ENCODE data around the gene DMRTC2.

Gene DMRTC2

DNA sequence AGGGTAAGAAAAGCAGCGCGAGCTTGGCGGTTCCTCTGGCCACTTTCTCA lies at the start of gene DMRTC2:
TSS of gene DMRTC2 (plus strand) at position 42 of the 50 bp plus-strand sequence. CDS start 2,387 bp downstream, outside the sequence.
- peaks cover 10% of the 10 kb centered on the region; the same call in 1 of the 2 replicates for H3K9me3 ChIP-seq
- H3K4me2 ChIP-seq: no peak within 1 kb of the TSS
- no peaks in the 10 kb centered on the region for H3K4me1 ChIP-seq
- H3K36me3 ChIP-seq: no peaks in the 10 kb centered on the region
- no peak within 1 kb of the TSS for H3K4me3 ChIP-seq
- TF ChIP-seq Cebpa-rat (IDR thresholded peaks at IDR 0.05): no peak
- no peak within 1 kb of the TSS for H3K27ac ChIP-seq
- H3K9ac ChIP-seq: no peak within 1 kb of the TSS
- H4K20me1 ChIP-seq: no peaks in the 10 kb centered on the region
- H3K27me3 ChIP-seq: no peaks in the 10 kb centered on the region

GRCh38 chr19:41796362-41796761 lies 48.5 kb upstream of the DMRTC2 start, which contains the start of gene CEACAM3:
TSS of gene CEACAM3 (plus strand) at chr19:41796587. CDS start at chr19:41796678, 91 bp downstream.
- Histone ChIP-seq H3K27ac (no peak within 1 kb of the TSS), H3K4me1 (peaks cover 42% of the 10 kb centered on the region), H3K4me2 (no peak within 1 kb of the TSS), H3K9ac (peak within 1 kb of the TSS; percentile 7; the same call in 1 of the 2 replicates), H4K20me1 (no peaks in the 10 kb centered on the region), H3K36me3 (no peaks in the 10 kb centered on the region), H3K9me3 (peaks cover 10% of the 10 kb centered on the region), H3K4me3 (no peak within 1 kb of the TSS), H3K27me3 (no peaks in the 10 kb centered on the region)
- no peak for TF ChIP-seq Cebpa-rat (IDR thresholded peaks at IDR 0.05)

DNA sequence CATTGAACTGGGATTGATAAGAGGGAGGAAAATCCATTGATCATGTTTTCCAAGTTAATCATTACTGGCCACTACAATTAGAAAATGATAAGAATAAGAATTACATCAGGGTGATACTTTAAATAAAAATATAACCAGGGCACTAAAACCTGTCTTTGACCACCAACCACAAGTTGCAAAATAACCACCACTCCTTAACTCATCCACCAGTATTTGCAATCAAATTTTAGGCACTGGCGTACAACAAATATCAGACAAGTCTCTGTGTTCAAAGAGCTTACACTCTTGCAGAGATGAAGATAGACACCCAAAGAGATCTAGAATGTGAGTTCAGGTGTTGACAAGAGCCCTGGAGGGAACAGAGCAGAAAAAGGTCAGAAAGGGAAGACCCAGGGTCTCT lies 47.9 kb upstream of the DMRTC2 start:
- Histone ChIP-seq H4K20me1 (no peaks in the 10 kb centered on the region), H3K27ac (no peak overlapping the region), H3K4me1 (peaks cover 47% of the 10 kb centered on the region), H3K9me3 (peaks cover 13% of the 10 kb centered on the region), H3K9ac (no peak overlapping the region), H3K36me3 (no peaks in the 10 kb centered on the region), H3K4me3 (no peak overlapping the region), H3K27me3 (no peaks in the 10 kb centered on the region), H3K4me2 (no peak overlapping the region)
- TF ChIP-seq Cebpa-rat (IDR thresholded peaks at IDR 0.05): no peak

- Histone ChIP-seq H3K9ac (peak overlapping the region; percentile 40; the same call in 1 of the 2 replicates), H4K20me1 (no peaks in the 10 kb centered on the region), H3K4me1 (peaks cover 66% of the 10 kb centered on the region), H3K36me3 (no peaks in the 10 kb centered on the region), H3K9me3 (peaks cover 13% of the 10 kb centered on the region), H3K27me3 (no peaks in the 10 kb centered on the region), H3K27ac (peak overlapping the region; percentile 67), H3K4me2 (peak overlapping the region; percentile 81), H3K4me3 (no peak overlapping the region)
- TF ChIP-seq Cebpa-rat (IDR thresholded peaks at IDR 0.05): no peak
These were observed 45.3 kb upstream of the DMRTC2 start for GRCh38 chr19:41799444-41800000.

DNA sequence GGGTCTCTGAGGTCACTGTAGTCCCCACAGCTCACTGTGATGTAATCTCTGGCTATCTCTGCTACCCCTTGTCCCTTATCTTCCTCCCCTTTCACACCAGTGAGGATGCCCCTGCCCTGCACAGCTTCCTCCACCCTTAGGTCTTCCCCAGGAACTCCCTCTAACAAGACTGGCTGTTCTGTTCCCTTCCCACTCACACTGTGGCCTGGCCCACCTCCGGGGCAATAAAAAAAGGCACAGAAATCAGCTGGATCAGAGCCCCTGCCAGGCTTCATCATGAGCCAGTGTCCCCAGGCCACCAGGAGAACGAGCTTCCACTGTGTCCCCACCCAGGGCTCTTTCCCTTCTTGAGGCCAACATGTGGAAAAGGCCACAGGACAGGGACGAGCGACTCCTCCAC lies 43.8 kb upstream of the DMRTC2 start:
- Histone ChIP-seq H3K4me3 (no peak overlapping the region), H3K4me1 (peaks cover 61% of the 10 kb centered on the region), H3K36me3 (no peaks in the 10 kb centered on the region), H3K27ac (0 out of 2 replicates have a peak overlapping the region, but pooled peaks have one; percentile 40), H3K9me3 (peaks cover 13% of the 10 kb centered on the region), H3K4me2 (peak overlapping the region; percentile 56), H4K20me1 (no peaks in the 10 kb centered on the region), H3K9ac (no peak overlapping the region), H3K27me3 (no peaks in the 10 kb centered on the region)
- TF ChIP-seq Cebpa-rat (IDR thresholded peaks at IDR 0.05): no peak

DNA sequence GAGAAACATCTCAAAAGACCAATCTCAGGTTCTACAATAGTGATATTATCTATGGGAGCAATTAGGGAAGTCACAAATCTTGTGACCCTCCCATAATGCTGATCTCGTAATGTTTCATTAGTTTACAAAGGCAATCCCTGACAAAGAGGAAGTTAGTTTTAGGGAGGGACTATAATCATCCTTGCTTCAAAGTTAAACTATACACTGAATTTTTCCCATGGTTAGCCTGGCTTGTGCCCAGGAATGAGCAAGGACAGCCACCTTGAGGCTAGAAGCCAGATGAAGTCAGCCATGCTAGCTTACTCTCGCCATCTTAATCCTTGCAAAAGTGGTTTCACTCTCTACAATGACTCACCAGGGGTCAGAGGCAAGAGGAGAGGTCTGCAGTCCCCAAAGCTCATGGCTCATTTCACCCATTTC lies 43.0 kb upstream of the DMRTC2 start:
- no peak overlapping the region for H3K9ac ChIP-seq
- 0 out of 2 replicates have a peak overlapping the region, but pooled peaks have one; percentile 39 for H3K27ac ChIP-seq
- H3K4me2 ChIP-seq: peak overlapping the region; percentile 56
- peaks cover 61% of the 10 kb centered on the region for H3K4me1 ChIP-seq
- H3K4me3 ChIP-seq: no peak overlapping the region
- no peaks in the 10 kb centered on the region for H4K20me1 ChIP-seq
- no peak for TF ChIP-seq Cebpa-rat (IDR thresholded peaks at IDR 0.05)
- H3K9me3 ChIP-seq: peaks cover 13% of the 10 kb centered on the region
- H3K36me3 ChIP-seq: no peaks in the 10 kb centered on the region
- no peaks in the 10 kb centered on the region for H3K27me3 ChIP-seq

DNA sequence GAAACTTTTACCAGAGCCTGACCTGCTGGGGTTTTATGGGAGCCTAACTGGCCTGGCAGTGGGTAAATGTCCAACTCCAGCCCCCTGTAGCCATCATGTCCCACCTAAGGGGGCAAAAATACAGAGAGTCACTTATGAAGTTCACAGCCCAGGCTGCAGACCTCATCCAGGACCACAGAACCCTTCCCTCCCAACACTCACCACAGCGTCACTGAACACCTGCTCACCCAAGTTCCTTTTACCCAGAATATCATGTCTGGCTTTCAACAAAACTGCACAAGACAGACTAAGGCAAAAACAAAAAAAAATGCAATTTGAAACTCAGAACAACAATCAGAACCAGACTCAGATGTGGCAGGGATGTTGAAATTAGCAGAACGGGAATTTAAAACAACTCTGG lies 42.1 kb upstream of the DMRTC2 start:
- H3K4me3 ChIP-seq: no peak overlapping the region
- H3K9me3 ChIP-seq: peaks cover 13% of the 10 kb centered on the region
- peak overlapping the region; percentile 20; the same call in 1 of the 2 replicates for H3K9ac ChIP-seq
- no peaks in the 10 kb centered on the region for H3K36me3 ChIP-seq
- peak overlapping the region; percentile 39; the same call in 1 of the 2 replicates for H3K27ac ChIP-seq
- TF ChIP-seq Cebpa-rat (IDR thresholded peaks at IDR 0.05): no peak
- H4K20me1 ChIP-seq: no peaks in the 10 kb centered on the region
- H3K4me2 ChIP-seq: peak overlapping the region; percentile 56
- no peaks in the 10 kb centered on the region for H3K27me3 ChIP-seq
- peaks cover 59% of the 10 kb centered on the region for H3K4me1 ChIP-seq

- Histone ChIP-seq H3K4me3 (no peak overlapping the region), H3K36me3 (no peaks in the 10 kb centered on the region), H3K4me1 (peaks cover 57% of the 10 kb centered on the region), H4K20me1 (no peaks in the 10 kb centered on the region), H3K27me3 (no peaks in the 10 kb centered on the region), H3K27ac (no peak overlapping the region), H3K4me2 (no peak overlapping the region), H3K9me3 (peaks cover 13% of the 10 kb centered on the region), H3K9ac (no peak overlapping the region)
- no peak for TF ChIP-seq Cebpa-rat (IDR thresholded peaks at IDR 0.05)
These were observed 40.5 kb upstream of the DMRTC2 start for GRCh38 chr19:41804336-41804735.

- Histone ChIP-seq H3K4me2 (no peak overlapping the region), H3K36me3 (no peaks in the 10 kb centered on the region), H3K4me3 (no peak overlapping the region), H3K9me3 (no peaks in the 10 kb centered on the region), H3K9ac (no peak overlapping the region), H3K4me1 (peaks cover 59% of the 10 kb centered on the region), H4K20me1 (no peaks in the 10 kb centered on the region), H3K27me3 (no peaks in the 10 kb centered on the region), H3K27ac (no peak overlapping the region)
- no peak for TF ChIP-seq Cebpa-rat (IDR thresholded peaks at IDR 0.05)
These were observed 37.7 kb upstream of the DMRTC2 start for GRCh38 chr19:41807176-41807575.

- Histone ChIP-seq H3K9me3 (no peaks in the 10 kb centered on the region), H3K9ac (no peak overlapping the region), H4K20me1 (no peaks in the 10 kb centered on the region), H3K27me3 (no peaks in the 10 kb centered on the region), H3K4me1 (peaks cover 59% of the 10 kb centered on the region), H3K4me3 (no peak overlapping the region), H3K36me3 (no peaks in the 10 kb centered on the region), H3K27ac (peak overlapping the region; percentile 85; the same call in 1 of the 2 replicates), H3K4me2 (peak overlapping the region; percentile 92)
- no peak for TF ChIP-seq Cebpa-rat (IDR thresholded peaks at IDR 0.05)
These were observed 35.9 kb upstream of the DMRTC2 start for GRCh38 chr19:41808663-41809566.

Measured in BLaER1 (cell line).